HepG2 (cell line): ENCODE results near the gene BTBD6. TPM values are rescaled to one million over a fixed set of nuclear protein-coding genes. Genes with fewer than 3 reads are reported as not detected.

Experiments
- ERF ChIP-seq: IDR thresholded peaks from 2 replicates; pipeline ENCODE4 v1.6.1; 2018; ENCODE audit warnings: missing biosample characterization, missing genetic modification reagents
- HNRNPLL ChIP-seq: fragments of 200-400 bp; formaldehyde crosslinking; IDR thresholded peaks from 2 replicates; pipeline ENCODE4 v1.6.1; 2017; ENCODE audit warnings: mild to moderate bottlenecking, low read depth, low read length; ENCODE audit not compliant: poor library complexity, severe bottlenecking
- HOXA9 ChIP-seq: sonication (generic); formaldehyde crosslinking; IDR thresholded peaks from 2 replicates; pipeline ENCODE4 v1.8.1; 2022; ENCODE audit warnings: missing genetic modification reagents, mild to moderate bottlenecking, moderate library complexity, borderline replicate concordance
- KAT7 ChIP-seq: IDR thresholded peaks from 2 replicates; pipeline ENCODE4 v1.6.1; 2018; ENCODE audit warnings: borderline replicate concordance, missing compliant biosample characterization
- KDM2A ChIP-seq: sonication (generic); formaldehyde crosslinking; IDR thresholded peaks from 2 replicates; pipeline ENCODE4 v1.4.0; 2020; ENCODE audit warnings: low read depth, missing genetic modification reagents, borderline replicate concordance
- NCOA5 ChIP-seq: sonication (generic); formaldehyde crosslinking; IDR thresholded peaks from 2 replicates; pipeline ENCODE4 v1.4.0; 2020; ENCODE audit warnings: missing genetic modification reagents
- NFYC ChIP-seq: IDR thresholded peaks from 2 replicates; pipeline ENCODE4 v1.6.1; 2016; ENCODE audit warnings: missing genetic modification reagents, missing compliant biosample characterization
- RXRA ChIP-seq: sonication (generic); formaldehyde crosslinking; IDR thresholded peaks from 2 replicates; pipeline ENCODE4 v1.5.1; 2020; ENCODE audit warnings: missing genetic modification reagents
- YY1 ChIP-seq: IDR thresholded peaks from 2 replicates; pipeline ENCODE4 v1.6.1; 2011; ENCODE audit warnings: low read length, low read depth, moderate library complexity, mild to moderate bottlenecking; ENCODE audit not compliant: insufficient read depth, insufficient replicate concordance
- ZKSCAN1 ChIP-seq: fragments of 150-350 bp; IDR thresholded peaks from 2 replicates; pipeline ENCODE4 v1.6.1; 2014; ENCODE audit warnings: low read length
- ZNF549 ChIP-seq: sonication (generic); formaldehyde crosslinking; IDR thresholded peaks from 2 replicates; pipeline ENCODE4 v1.5.0; 2020; ENCODE audit warnings: missing genetic modification reagents
- ZNF781 ChIP-seq: sonication (generic); formaldehyde crosslinking; IDR thresholded peaks from 2 replicates; pipeline ENCODE4 v1.5.1; 2020; ENCODE audit warnings: borderline replicate concordance, mild to moderate bottlenecking, missing genetic modification reagents; ENCODE audit errors: not compliant biosample characterization
- polyA plus RNA-seq, 8 experiments: library from polyadenylated mRNA; depleted of rRNA in 3 of 8; stranded (reverse) in 7 of 8; unstranded in 1 of 8; fragments of >200 nt; fragmentation: Illumina TruSeq in 4 of 8; extraction: Trizol in 4 of 8; gene quantifications; 2 replicates each; pipeline versions ENCODE4 v1.2.1 to v1.2.3, GENCODE V29; 2011 to 2016; ENCODE audit warnings: low read depth in 4 of 8, missing spikeins in 1 of 8, mixed read lengths in 1 of 8; ENCODE audit not compliant: insufficient read depth in 1 of 8
- total RNA-seq, 5 experiments: library from RNA; depleted of rRNA; stranded (reverse); fragments of >200 nt; fragmentation: Illumina TruSeq; extraction: Trizol; gene quantifications; 2 replicates each; pipeline ENCODE4 v1.2.3, GENCODE V29; 2016; ENCODE audit warnings: low read depth in 1 of 5
- TF ChIP-seq, protein P1 (sequence below): IDR thresholded peaks from 2 replicates; pipeline ENCODE4 v1.6.1; 2016; ENCODE audit warnings: low read depth, missing genetic modification reagents, missing compliant biosample characterization
- TF ChIP-seq, protein P2 (sequence below): sonication (generic); formaldehyde crosslinking; IDR thresholded peaks from 2 replicates; pipeline ENCODE4 v1.5.0; 2020; ENCODE audit warnings: missing genetic modification reagents
- TF ChIP-seq, protein P3 (sequence below): sonication (generic); formaldehyde crosslinking; IDR thresholded peaks from 2 replicates; pipeline ENCODE4 v1.4.0; 2020; ENCODE audit warnings: mild to moderate bottlenecking, missing genetic modification reagents, borderline replicate concordance
- TF ChIP-seq, protein P4 (sequence below): sonication (generic); formaldehyde crosslinking; IDR thresholded peaks from 2 replicates; pipeline ENCODE4 v1.4.0; 2020; ENCODE audit warnings: mild to moderate bottlenecking, missing genetic modification reagents

The BTBD6 gene
- total and polyA plus RNA-seq, 2 of the 13 experiments (the other 11 are each of a cell fraction or from before 2014, with no cell fraction given), result not detected

DNA sequence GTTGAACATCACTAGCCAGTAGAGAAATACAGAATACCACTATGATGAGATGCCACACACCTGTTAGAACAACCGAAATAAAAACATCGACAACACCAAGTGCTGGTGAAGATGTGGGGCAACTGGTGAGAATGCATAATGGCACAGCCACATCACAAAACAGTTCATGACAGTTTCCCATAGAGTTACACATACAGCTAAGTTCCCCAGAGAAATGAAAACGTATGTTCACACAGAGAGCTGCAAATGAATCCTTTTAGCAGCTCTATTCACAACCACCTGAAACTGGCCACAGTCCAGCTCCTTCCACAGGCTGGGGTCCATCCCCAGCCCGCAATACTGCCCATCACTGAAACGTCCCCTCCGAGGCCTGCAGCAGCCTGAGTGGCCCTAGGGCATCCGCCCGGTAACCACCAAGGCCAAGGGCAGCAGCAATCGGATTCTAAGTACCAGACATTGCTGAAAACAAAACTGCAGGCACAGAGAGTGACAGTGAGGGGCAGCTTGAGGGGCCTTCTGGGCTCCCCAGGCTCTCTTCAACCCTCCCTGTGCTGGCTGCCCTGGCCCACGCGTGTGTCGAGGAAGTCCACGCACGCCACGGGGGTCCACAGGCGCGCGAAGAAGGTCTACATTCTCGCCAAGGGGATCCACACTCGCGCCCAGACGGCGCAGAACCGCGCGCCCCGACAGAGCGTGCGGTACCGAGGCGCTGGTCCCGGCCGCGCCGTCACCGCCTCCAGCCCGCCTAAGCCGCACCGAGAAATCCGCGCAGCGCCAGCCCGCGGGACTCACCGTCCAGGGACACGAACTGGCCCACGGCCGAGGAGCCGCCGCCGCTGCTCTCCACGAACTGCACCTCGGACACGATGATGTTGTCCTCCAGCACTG lies 51.6 kb downstream of the BTBD6 start (continued):
- TF ChIP-seq NFYC (CRISPR knock-in tag), result no peak
- peak; percentile 23; the same call in 1 of the 2 replicates for TF ChIP-seq RXRA (CRISPR knock-in tag)
- TF ChIP-seq YY1, result no peak
- TF ChIP-seq, protein P1, sequence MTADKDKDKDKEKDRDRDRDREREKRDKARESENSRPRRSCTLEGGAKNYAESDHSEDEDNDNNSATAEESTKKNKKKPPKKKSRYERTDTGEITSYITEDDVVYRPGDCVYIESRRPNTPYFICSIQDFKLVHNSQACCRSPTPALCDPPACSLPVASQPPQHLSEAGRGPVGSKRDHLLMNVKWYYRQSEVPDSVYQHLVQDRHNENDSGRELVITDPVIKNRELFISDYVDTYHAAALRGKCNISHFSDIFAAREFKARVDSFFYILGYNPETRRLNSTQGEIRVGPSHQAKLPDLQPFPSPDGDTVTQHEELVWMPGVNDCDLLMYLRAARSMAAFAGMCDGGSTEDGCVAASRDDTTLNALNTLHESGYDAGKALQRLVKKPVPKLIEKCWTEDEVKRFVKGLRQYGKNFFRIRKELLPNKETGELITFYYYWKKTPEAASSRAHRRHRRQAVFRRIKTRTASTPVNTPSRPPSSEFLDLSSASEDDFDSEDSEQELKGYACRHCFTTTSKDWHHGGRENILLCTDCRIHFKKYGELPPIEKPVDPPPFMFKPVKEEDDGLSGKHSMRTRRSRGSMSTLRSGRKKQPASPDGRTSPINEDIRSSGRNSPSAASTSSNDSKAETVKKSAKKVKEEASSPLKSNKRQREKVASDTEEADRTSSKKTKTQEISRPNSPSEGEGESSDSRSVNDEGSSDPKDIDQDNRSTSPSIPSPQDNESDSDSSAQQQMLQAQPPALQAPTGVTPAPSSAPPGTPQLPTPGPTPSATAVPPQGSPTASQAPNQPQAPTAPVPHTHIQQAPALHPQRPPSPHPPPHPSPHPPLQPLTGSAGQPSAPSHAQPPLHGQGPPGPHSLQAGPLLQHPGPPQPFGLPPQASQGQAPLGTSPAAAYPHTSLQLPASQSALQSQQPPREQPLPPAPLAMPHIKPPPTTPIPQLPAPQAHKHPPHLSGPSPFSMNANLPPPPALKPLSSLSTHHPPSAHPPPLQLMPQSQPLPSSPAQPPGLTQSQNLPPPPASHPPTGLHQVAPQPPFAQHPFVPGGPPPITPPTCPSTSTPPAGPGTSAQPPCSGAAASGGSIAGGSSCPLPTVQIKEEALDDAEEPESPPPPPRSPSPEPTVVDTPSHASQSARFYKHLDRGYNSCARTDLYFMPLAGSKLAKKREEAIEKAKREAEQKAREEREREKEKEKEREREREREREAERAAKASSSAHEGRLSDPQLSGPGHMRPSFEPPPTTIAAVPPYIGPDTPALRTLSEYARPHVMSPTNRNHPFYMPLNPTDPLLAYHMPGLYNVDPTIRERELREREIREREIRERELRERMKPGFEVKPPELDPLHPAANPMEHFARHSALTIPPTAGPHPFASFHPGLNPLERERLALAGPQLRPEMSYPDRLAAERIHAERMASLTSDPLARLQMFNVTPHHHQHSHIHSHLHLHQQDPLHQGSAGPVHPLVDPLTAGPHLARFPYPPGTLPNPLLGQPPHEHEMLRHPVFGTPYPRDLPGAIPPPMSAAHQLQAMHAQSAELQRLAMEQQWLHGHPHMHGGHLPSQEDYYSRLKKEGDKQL (CRISPR knock-in tag), result no peak
- TF ChIP-seq ZNF549 (CRISPR knock-in tag), result no peak
- no peak for TF ChIP-seq HNRNPLL
- peak; percentile 40; the same call in 1 of the 2 replicates for TF ChIP-seq KAT7
- TF ChIP-seq, protein P2, sequence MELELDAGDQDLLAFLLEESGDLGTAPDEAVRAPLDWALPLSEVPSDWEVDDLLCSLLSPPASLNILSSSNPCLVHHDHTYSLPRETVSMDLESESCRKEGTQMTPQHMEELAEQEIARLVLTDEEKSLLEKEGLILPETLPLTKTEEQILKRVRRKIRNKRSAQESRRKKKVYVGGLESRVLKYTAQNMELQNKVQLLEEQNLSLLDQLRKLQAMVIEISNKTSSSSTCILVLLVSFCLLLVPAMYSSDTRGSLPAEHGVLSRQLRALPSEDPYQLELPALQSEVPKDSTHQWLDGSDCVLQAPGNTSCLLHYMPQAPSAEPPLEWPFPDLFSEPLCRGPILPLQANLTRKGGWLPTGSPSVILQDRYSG, result no peak
- TF ChIP-seq, protein P3, sequence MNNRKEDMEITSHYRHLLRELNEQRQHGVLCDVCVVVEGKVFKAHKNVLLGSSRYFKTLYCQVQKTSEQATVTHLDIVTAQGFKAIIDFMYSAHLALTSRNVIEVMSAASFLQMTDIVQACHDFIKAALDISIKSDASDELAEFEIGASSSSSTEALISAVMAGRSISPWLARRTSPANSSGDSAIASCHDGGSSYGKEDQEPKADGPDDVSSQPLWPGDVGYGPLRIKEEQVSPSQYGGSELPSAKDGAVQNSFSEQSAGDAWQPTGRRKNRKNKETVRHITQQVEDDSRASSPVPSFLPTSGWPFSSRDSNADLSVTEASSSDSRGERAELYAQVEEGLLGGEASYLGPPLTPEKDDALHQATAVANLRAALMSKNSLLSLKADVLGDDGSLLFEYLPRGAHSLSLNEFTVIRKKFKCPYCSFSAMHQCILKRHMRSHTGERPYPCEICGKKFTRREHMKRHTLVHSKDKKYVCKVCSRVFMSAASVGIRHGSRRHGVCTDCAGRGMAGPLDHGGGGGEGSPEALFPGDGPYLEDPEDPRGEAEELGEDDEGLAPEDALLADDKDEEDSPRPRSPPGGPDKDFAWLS, result no peak
- no peak for TF ChIP-seq HOXA9 (CRISPR knock-in tag)
- TF ChIP-seq, protein P4, sequence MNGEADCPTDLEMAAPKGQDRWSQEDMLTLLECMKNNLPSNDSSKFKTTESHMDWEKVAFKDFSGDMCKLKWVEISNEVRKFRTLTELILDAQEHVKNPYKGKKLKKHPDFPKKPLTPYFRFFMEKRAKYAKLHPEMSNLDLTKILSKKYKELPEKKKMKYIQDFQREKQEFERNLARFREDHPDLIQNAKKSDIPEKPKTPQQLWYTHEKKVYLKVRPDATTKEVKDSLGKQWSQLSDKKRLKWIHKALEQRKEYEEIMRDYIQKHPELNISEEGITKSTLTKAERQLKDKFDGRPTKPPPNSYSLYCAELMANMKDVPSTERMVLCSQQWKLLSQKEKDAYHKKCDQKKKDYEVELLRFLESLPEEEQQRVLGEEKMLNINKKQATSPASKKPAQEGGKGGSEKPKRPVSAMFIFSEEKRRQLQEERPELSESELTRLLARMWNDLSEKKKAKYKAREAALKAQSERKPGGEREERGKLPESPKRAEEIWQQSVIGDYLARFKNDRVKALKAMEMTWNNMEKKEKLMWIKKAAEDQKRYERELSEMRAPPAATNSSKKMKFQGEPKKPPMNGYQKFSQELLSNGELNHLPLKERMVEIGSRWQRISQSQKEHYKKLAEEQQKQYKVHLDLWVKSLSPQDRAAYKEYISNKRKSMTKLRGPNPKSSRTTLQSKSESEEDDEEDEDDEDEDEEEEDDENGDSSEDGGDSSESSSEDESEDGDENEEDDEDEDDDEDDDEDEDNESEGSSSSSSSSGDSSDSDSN (CRISPR knock-in tag), result no peak
- TF ChIP-seq ERF (CRISPR knock-in tag), result no peak
- no peak for TF ChIP-seq ZNF781 (CRISPR knock-in tag)
- TF ChIP-seq NCOA5 (CRISPR knock-in tag), result no peak
- TF ChIP-seq ZKSCAN1, result no peak
- TF ChIP-seq KDM2A, result peak; percentile 22; the same call in 1 of the 2 replicates
